T-cell (primary cell): ENCODE measurements around the gene FAAP100. TPM values are rescaled to one million over a fixed set of nuclear protein-coding genes. Genes with fewer than 3 reads are reported as not detected.
A peak's percentile ranks its signal among the peaks of the same experiment; 100 is the strongest.

Source experiments
- ATAC-seq, 4 experiments: fragments of 200-7000 bp in 3 of 4; fragments of 150-1000 bp in 1 of 4; cut with Tn5 transposase; replicated peaks in 1 of 4; 1 replicate in 3 of 4; 2 replicates in 1 of 4; pipeline ENCODE4 v1.10.0; 2021; ENCODE audit warnings: moderate library complexity in 3 of 4, mild to moderate bottlenecking in 2 of 4, moderate number of reproducible peaks in 1 of 4
- CTCF ChIA-PET, 2 donors: fragments of 300-600 bp; sonication (Branson Sonifier 250); formaldehyde crosslinking; loops; one replicate each; lab custom pipeline; 2022; ENCODE audit warnings: antibody characterized with exemption in 2 of 2; lab: Charles Lee
- POLR2A ChIA-PET, 2 donors: fragments of 300-600 bp; sonication (Branson Sonifier 250); formaldehyde crosslinking; loops; one replicate each; lab custom pipeline; 2022; ENCODE audit warnings: antibody characterized with exemption in 2 of 2; lab: Charles Lee
- DNase-seq, 35 experiments: peaks; one replicate each; pipeline versions ENCODE4 v3.0.0 to v3.0.0-alpha.2; 2013 to 2023
- H3K27ac ChIP-seq: one replicate; pipeline ENCODE4 v1.5.1; 2013; ENCODE audit warnings: low read length
- H3K27me3 ChIP-seq, 2 experiments: replicated peaks in 1 of 2; 1 replicate in 1 of 2; 2 replicates in 1 of 2; pipeline versions ENCODE4 v1.6.1 to v1.7.0; 2013; ENCODE audit warnings: low read length in 1 of 2, mixed read lengths in 1 of 2; ENCODE audit not compliant: control insufficient read depth in 2 of 2, insufficient read depth in 2 of 2; ENCODE audit errors: extremely low read depth in 1 of 2
- H3K36me3 ChIP-seq, 2 donors: 1 replicate in 1 of 2; 2 replicates in 1 of 2; pipeline versions ENCODE4 v1.6.1 to v1.7.0; 2013; ENCODE audit warnings: low read length in 1 of 2; ENCODE audit not compliant: control insufficient read depth in 2 of 2, insufficient read depth in 1 of 2; ENCODE audit errors: extremely low read depth in 1 of 2
- H3K4me1 ChIP-seq, 2 experiments: 1 replicate in 1 of 2; 2 replicates in 1 of 2; pipeline versions ENCODE4 v1.6.1 to v1.7.0; 2013; ENCODE audit warnings: low read length in 2 of 2, mixed read lengths in 1 of 2; ENCODE audit not compliant: insufficient read depth in 2 of 2, control insufficient read depth in 1 of 2; ENCODE audit errors: extremely low read depth in 1 of 2
- H3K4me3 ChIP-seq, 2 donors: 1 replicate in 1 of 2; 2 replicates in 1 of 2; pipeline versions ENCODE4 v1.5.1 to v1.7.0; 2013; ENCODE audit warnings: mild to moderate bottlenecking in 2 of 2, low read length in 1 of 2, moderate library complexity in 1 of 2; ENCODE audit not compliant: control insufficient read depth in 1 of 2; ENCODE audit errors: extremely low read depth in 1 of 2
- H3K9me3 ChIP-seq: 2 replicates; pipeline ENCODE4 v1.7.0; 2013
- H3K27ac Mint-ChIP-seq, 2 donors: one replicate each; pipeline ENCODE4 v1.8.0; 2020 to 2021; ENCODE audit warnings: mild to moderate bottlenecking in 2 of 2, mixed read lengths in 2 of 2
- H3K27me3 Mint-ChIP-seq, 2 donors: one replicate each; pipeline ENCODE4 v1.8.0; 2021 to 2022; ENCODE audit warnings: mixed read lengths in 2 of 2
- H3K36me3 Mint-ChIP-seq: one replicate; pipeline ENCODE4 v1.8.0; 2021; ENCODE audit warnings: mixed read lengths
- H3K4me1 Mint-ChIP-seq, 3 donors: one replicate each; pipeline ENCODE4 v1.8.0; 2020 to 2022; ENCODE audit warnings: mixed read lengths in 3 of 3, mild to moderate bottlenecking in 1 of 3
- H3K4me3 Mint-ChIP-seq, 3 donors: one replicate each; pipeline ENCODE4 v1.8.0; 2020 to 2022; ENCODE audit warnings: mild to moderate bottlenecking in 3 of 3, mixed read lengths in 3 of 3, moderate library complexity in 3 of 3
- H3K9me3 Mint-ChIP-seq, 3 donors: one replicate each; pipeline ENCODE4 v1.8.0; 2020 to 2022; ENCODE audit warnings: mixed read lengths in 3 of 3
- WGBS: methylation state at CpG from one replicate; pipeline ENCODE4 v1.1.5; 2013; ENCODE audit warnings: missing lambda C conversion rate; ENCODE audit not compliant: insufficient coverage; 5-methylcytosine and 5-hydroxymethylcytosine counted together
- total RNA-seq, 35 experiments: library from RNA in 6 of 35; stranded (reverse) in 6 of 35; fragments of 120-200 nt in 1 of 35; gene quantifications; one replicate each; pipeline versions ENCODE4 v1.2.1 to v1.2.4 and lab custom pipeline; 2013 to 2026

Gene FAAP100
- total RNA-seq, 5 donors from 2014 or later (not counting 1 experiment from before 2014, with no cell fraction given), result 31.7 to 62.1 (median 59.0) TPM

GRCh38 chr17:81565231-81565630 is 13.1 kb upstream of the FAAP100 start:
- no peaks in the 10 kb centered on the region for H3K9me3 ChIP-seq
- peaks cover 0 to 3% of the 10 kb centered on the region in 2 experiments for H3K4me1 ChIP-seq
- ATAC-seq (no peak), DNase-seq (no peak)
- H3K36me3 ChIP-seq, result peaks cover 9 to 83% of the 10 kb centered on the region in 2 donors
- CTCF ChIA-PET, result no interaction called here
- Mint-ChIP-seq H3K4me1 (peaks cover 0 to 2% (median 0%) of the 10 kb centered on the region in 3 donors), H3K36me3 (peaks cover 39% of the 10 kb centered on the region), H3K4me3 (no peak overlapping the region), H3K27ac (peak overlapping the region in 1 of 2 donors; percentile 3), H3K9me3 (no peaks in the 10 kb centered on the region), H3K27me3 (no peaks in the 10 kb centered on the region)
- H3K4me3 ChIP-seq, result no peak overlapping the region
- H3K27me3 ChIP-seq, result no peaks in the 10 kb centered on the region
- no peak overlapping the region for H3K27ac ChIP-seq
- POLR2A ChIA-PET, result no interaction called here
- 98% methylated on average over 16 of the region's 16 CpGs for WGBS

- H3K9me3 Mint-ChIP-seq, result no peaks in the 10 kb centered on the region
- peaks cover 39% of the 10 kb centered on the region for H3K36me3 Mint-ChIP-seq
- ChIA-PET POLR2A (no interaction called here), CTCF (no interaction called here)
- no peaks in the 10 kb centered on the region for H3K27me3 ChIP-seq
- 92% methylated on average over 13 of the region's 17 CpGs for WGBS
- ATAC-seq, result no peak
- peaks cover 0 to 3% of the 10 kb centered on the region in 2 experiments for H3K4me1 ChIP-seq
- no peak overlapping the region for H3K27ac ChIP-seq
- H3K4me1 Mint-ChIP-seq, result peaks cover 0 to 2% (median 0%) of the 10 kb centered on the region in 3 donors
- no peak overlapping the region for H3K4me3 Mint-ChIP-seq
- H3K9me3 ChIP-seq, result no peaks in the 10 kb centered on the region
- no peak for DNase-seq
- H3K27me3 Mint-ChIP-seq, result no peaks in the 10 kb centered on the region
- H3K36me3 ChIP-seq, result peaks cover 9 to 78% of the 10 kb centered on the region in 2 donors
- no peak overlapping the region for H3K4me3 ChIP-seq
- no peak overlapping the region for H3K27ac Mint-ChIP-seq
These were observed 12.6 kb upstream of the FAAP100 start for GRCh38 chr17:81564778-81565177.

GRCh38 chr17:81563861-81564586 is 11.9 kb upstream of the FAAP100 start:
- ATAC-seq, result no peak
- H3K27ac ChIP-seq, result no peak overlapping the region
- H3K27ac Mint-ChIP-seq, result no peak overlapping the region
- H3K36me3 ChIP-seq, result peaks cover 8 to 74% of the 10 kb centered on the region in 2 donors
- no peaks in the 10 kb centered on the region for H3K27me3 ChIP-seq
- ChIA-PET POLR2A (no interaction called here), CTCF (no interaction called here)
- no peak for DNase-seq
- H3K4me1 ChIP-seq, result peaks cover 0 to 3% of the 10 kb centered on the region in 2 experiments
- WGBS, result no CpG with 5 or more reads among the region's 10 CpGs
- H3K4me1 Mint-ChIP-seq, result peaks cover 0 to 2% (median 0%) of the 10 kb centered on the region in 3 donors
- H3K9me3 Mint-ChIP-seq, result no peaks in the 10 kb centered on the region
- no peak overlapping the region for H3K4me3 Mint-ChIP-seq
- peaks cover 39% of the 10 kb centered on the region for H3K36me3 Mint-ChIP-seq
- H3K27me3 Mint-ChIP-seq, result no peaks in the 10 kb centered on the region
- H3K4me3 ChIP-seq, result no peak overlapping the region
- H3K9me3 ChIP-seq, result no peaks in the 10 kb centered on the region

- Mint-ChIP-seq H3K4me3 (no peak overlapping the region), H3K27ac (no peak overlapping the region), H3K4me1 (peaks cover 0 to 2% (median 0%) of the 10 kb centered on the region in 3 donors), H3K36me3 (peaks cover 25% of the 10 kb centered on the region), H3K9me3 (no peaks in the 10 kb centered on the region), H3K27me3 (no peaks in the 10 kb centered on the region)
- DNase-seq, result no peak
- POLR2A ChIA-PET, result no interaction called here
- Histone ChIP-seq H3K27me3 (no peaks in the 10 kb centered on the region), H3K4me1 (peaks cover 0 to 3% of the 10 kb centered on the region in 2 experiments), H3K9me3 (no peaks in the 10 kb centered on the region), H3K4me3 (no peak overlapping the region), H3K27ac (no peak overlapping the region), H3K36me3 (peaks cover 22 to 67% of the 10 kb centered on the region in 2 donors)
- no peak for ATAC-seq
- no CpG with 5 or more reads among the region's 4 CpGs for WGBS
- CTCF ChIA-PET, result no interaction called here
These were observed 9.3 kb upstream of the FAAP100 start for GRCh38 chr17:81561494-81561885.

- DNase-seq, result no peak
- Histone ChIP-seq H3K4me3 (no peak overlapping the region), H3K9me3 (no peaks in the 10 kb centered on the region), H3K27me3 (no peaks in the 10 kb centered on the region), H3K36me3 (peaks cover 20 to 46% of the 10 kb centered on the region in 2 donors), H3K27ac (no peak overlapping the region), H3K4me1 (peaks cover 0 to 3% of the 10 kb centered on the region in 2 experiments)
- H3K4me1 Mint-ChIP-seq, result peaks cover 2 to 5% (median 3%) of the 10 kb centered on the region in 3 donors
- H3K4me3 Mint-ChIP-seq, result no peak overlapping the region
- no peaks in the 10 kb centered on the region for H3K27me3 Mint-ChIP-seq
- no peak overlapping the region for H3K27ac Mint-ChIP-seq
- peaks cover 8% of the 10 kb centered on the region for H3K36me3 Mint-ChIP-seq
- POLR2A ChIA-PET, result interaction anchor here in 1 of 2 donors (1.0 kb wide), 1 partner anchor 11 kb away, joined by 3 read pairs; no protein-coding TSS in a partner anchor
- 93% methylated on average over 16 of the region's 27 CpGs for WGBS
- ATAC-seq, result no peak
- H3K9me3 Mint-ChIP-seq, result no peaks in the 10 kb centered on the region
- CTCF ChIA-PET, result no interaction called here
These were observed 7.0 kb upstream of the FAAP100 start for GRCh38 chr17:81558941-81559806.

GRCh38 chr17:81558115-81558468 is 5.9 kb upstream of the FAAP100 start:
- Mint-ChIP-seq H3K27me3 (no peaks in the 10 kb centered on the region), H3K9me3 (no peaks in the 10 kb centered on the region), H3K36me3 (peaks cover 8% of the 10 kb centered on the region), H3K27ac (no peak overlapping the region), H3K4me1 (peaks cover 12 to 16% (median 14%) of the 10 kb centered on the region in 3 donors), H3K4me3 (no peak overlapping the region)
- DNase-seq (no peak), ATAC-seq (no peak)
- no peaks in the 10 kb centered on the region for H3K27me3 ChIP-seq
- WGBS, result 87% methylated on average over 3 of the region's 12 CpGs
- H3K9me3 ChIP-seq, result no peaks in the 10 kb centered on the region
- no peak overlapping the region for H3K4me3 ChIP-seq
- H3K36me3 ChIP-seq, result peaks cover 20 to 40% of the 10 kb centered on the region in 2 donors
- H3K4me1 ChIP-seq, result peaks cover 7 to 14% of the 10 kb centered on the region in 2 experiments
- ChIA-PET CTCF (no interaction called here), POLR2A (no interaction called here)
- H3K27ac ChIP-seq, result no peak overlapping the region
